Activated CD4-positive, alpha-beta memory T cell treated with anti-CD3 and anti-CD28 coated beads, Interleukin-2, amount 10 ng/mL, durations not matched to agents 7 days and 5 days (primary cell): ENCODE results near the gene IGIP. TPM values are rescaled to one million over a fixed set of nuclear protein-coding genes. Genes with fewer than 3 reads are reported as not detected.

Experiments
- CTCF ChIA-PET: fragments of 350-600 bp; sonication (Branson Sonifier 250); formaldehyde crosslinking; loops from one replicate; lab custom pipeline; 2021; ENCODE audit warnings: antibody characterized with exemption, inconsistent platforms; lab: Charles Lee
- POLR2A ChIA-PET: fragments of 350-600 bp; sonication (Branson Sonifier 250); formaldehyde crosslinking; loops from one replicate; lab custom pipeline; 2021; ENCODE audit warnings: antibody characterized with exemption; lab: Charles Lee
- DNase-seq: peaks from one replicate; pipeline ENCODE4 v3.0.0-alpha.2; 2020
- H3K27ac Mint-ChIP-seq: one replicate; pipeline ENCODE4 v1.8.0; 2021; ENCODE audit warnings: mild to moderate bottlenecking, mixed read lengths
- H3K27me3 Mint-ChIP-seq: one replicate; pipeline ENCODE4 v1.8.0; 2021; ENCODE audit warnings: mixed read lengths
- H3K36me3 Mint-ChIP-seq: one replicate; pipeline ENCODE4 v1.8.0; 2021; ENCODE audit warnings: low read depth, mixed read lengths
- H3K4me1 Mint-ChIP-seq: one replicate; pipeline ENCODE4 v1.8.0; 2021; ENCODE audit warnings: mixed read lengths
- H3K4me3 Mint-ChIP-seq: one replicate; pipeline ENCODE4 v1.8.0; 2021; ENCODE audit warnings: mild to moderate bottlenecking, mixed read lengths
- H3K9me3 Mint-ChIP-seq: one replicate; pipeline ENCODE4 v1.8.0; 2021; ENCODE audit warnings: mixed read lengths
- total RNA-seq, 2 experiments: library from RNA; stranded (reverse); gene quantifications; one replicate each; pipeline ENCODE4 v1.2.3, GENCODE V29; 2021

The IGIP gene
- total RNA-seq = 1 to 10 TPM; 4.8 to 4.9 TPM

DNA sequence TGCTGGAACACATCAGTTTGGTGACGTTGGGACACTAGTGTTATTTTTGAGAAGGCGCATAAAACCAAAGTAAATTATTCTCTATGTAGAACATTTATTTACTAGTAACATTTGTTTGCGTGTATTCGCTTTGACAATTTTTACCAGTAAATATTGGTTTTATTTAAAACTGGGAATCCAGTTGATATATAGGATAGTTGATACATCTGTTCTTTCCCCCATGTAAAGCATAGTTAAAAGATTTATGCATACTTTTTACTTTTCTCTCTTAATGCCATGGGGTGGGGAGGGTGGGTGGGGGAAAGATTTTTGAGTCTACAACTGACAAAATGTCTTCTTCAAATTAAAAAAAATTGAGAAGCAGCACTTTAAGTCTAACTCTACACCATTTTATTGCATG is at the start of gene IGIP:
Gene IGIP, plus strand, starts transcription at position 301 of the 400 bp plus-strand sequence. CDS start 2,540 bp downstream, outside the sequence.
- Mint-ChIP-seq H3K4me1 (peaks cover 12% of the 10 kb centered on the region), H3K9me3 (no peaks in the 10 kb centered on the region), H3K36me3 (no peaks in the 10 kb centered on the region), H3K4me3 (no peak within 1 kb of the TSS), H3K27ac (no peak within 1 kb of the TSS), H3K27me3 (no peaks in the 10 kb centered on the region)
- ChIA-PET POLR2A (interaction anchor here (0.7 kb wide), 1 partner anchor 72 kb away, joined by 4 read pairs; no protein-coding TSS in a partner anchor), CTCF (no interaction called here)
- DNase-seq = no peak

GRCh38 chr5:140076142-140076541 is 49.6 kb upstream of the IGIP start:
- Mint-ChIP-seq H3K4me1 (peaks cover 2% of the 10 kb centered on the region), H3K27me3 (peaks cover 18% of the 10 kb centered on the region), H3K36me3 (no peaks in the 10 kb centered on the region), H3K27ac (no peak overlapping the region), H3K9me3 (no peaks in the 10 kb centered on the region), H3K4me3 (no peak overlapping the region)
- ChIA-PET CTCF (interaction anchor here (1.0 to 5.6 kb wide), 4 partner anchors 38 to 85 kb away, joined by 3 to 76 read pairs (median 20); no protein-coding TSS in a partner anchor), POLR2A (no interaction called here)
- DNase-seq = no peak

- H3K27me3 Mint-ChIP-seq = peaks cover 15% of the 10 kb centered on the region
- H3K36me3 Mint-ChIP-seq = no peaks in the 10 kb centered on the region
- ChIA-PET POLR2A (interaction anchor here (1.0 kb wide), 1 partner anchor 31 kb away, joined by 3 read pairs; no protein-coding TSS in a partner anchor), CTCF (interaction anchor here (5.6 kb wide), 1 partner anchor 67 kb away, joined by 76 read pairs; no protein-coding TSS in a partner anchor)
- H3K4me1 Mint-ChIP-seq = peaks cover 2% of the 10 kb centered on the region
- no peak for DNase-seq
- no peaks in the 10 kb centered on the region for H3K9me3 Mint-ChIP-seq
- H3K4me3 Mint-ChIP-seq = no peak overlapping the region
- H3K27ac Mint-ChIP-seq = no peak overlapping the region
Observed at GRCh38 chr5:140076788-140077187, 48.9 kb upstream of the IGIP start.

DNA sequence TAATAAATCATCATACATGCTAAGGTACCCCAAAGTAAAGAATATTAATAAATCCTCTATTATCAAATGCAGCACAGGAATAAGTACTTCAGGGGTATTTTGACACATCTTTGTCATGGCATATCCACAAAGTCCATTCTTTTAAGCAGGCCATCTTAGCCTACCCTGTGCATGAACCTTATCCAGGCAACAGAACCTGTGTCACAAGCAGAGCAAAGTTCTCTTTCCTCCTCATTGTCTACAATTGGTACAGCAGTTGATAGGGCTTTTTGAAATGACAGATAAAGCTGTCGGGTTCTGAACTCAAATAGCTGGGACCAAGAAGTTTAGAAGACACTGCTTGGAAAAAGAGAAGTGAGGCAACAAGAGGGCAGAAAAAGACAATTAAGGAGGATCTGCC is 42.6 kb upstream of the IGIP start:
- peaks cover 34% of the 10 kb centered on the region for H3K27me3 Mint-ChIP-seq
- DNase-seq = no peak
- H3K9me3 Mint-ChIP-seq = no peaks in the 10 kb centered on the region
- CTCF ChIA-PET = no interaction called here
- H3K4me1 Mint-ChIP-seq = no peaks in the 10 kb centered on the region
- H3K36me3 Mint-ChIP-seq = no peaks in the 10 kb centered on the region
- H3K27ac Mint-ChIP-seq = no peak overlapping the region
- POLR2A ChIA-PET = no interaction called here
- no peak overlapping the region for H3K4me3 Mint-ChIP-seq

DNA sequence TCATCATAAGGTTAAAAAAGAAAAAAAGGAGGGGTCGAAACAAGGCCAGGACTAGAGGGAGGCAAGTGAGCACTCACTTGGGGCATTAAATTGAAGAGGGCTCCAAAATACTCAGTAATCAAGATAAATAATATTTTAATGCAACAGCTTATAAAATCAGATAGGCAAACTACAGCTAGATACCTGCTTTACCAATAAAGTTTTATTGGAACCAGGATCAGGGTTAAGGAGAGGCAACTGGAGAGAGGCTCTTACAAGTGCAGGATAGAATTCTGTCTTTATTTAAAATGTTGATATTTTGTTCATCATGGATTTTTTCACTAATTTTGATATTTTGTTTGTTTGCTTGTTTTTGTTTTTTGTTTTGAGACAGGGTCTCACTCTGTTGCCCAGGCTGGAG is 42.1 kb upstream of the IGIP start:
- Mint-ChIP-seq H3K9me3 (no peaks in the 10 kb centered on the region), H3K36me3 (no peaks in the 10 kb centered on the region), H3K27ac (no peak overlapping the region), H3K4me3 (no peak overlapping the region), H3K27me3 (peaks cover 34% of the 10 kb centered on the region), H3K4me1 (no peaks in the 10 kb centered on the region)
- ChIA-PET POLR2A (no interaction called here), CTCF (no interaction called here)
- DNase-seq = no peak

- no peak for DNase-seq
- Mint-ChIP-seq H3K27ac (no peak overlapping the region), H3K27me3 (peaks cover 34% of the 10 kb centered on the region), H3K4me1 (no peaks in the 10 kb centered on the region), H3K36me3 (peaks cover 4% of the 10 kb centered on the region), H3K9me3 (peaks cover 4% of the 10 kb centered on the region), H3K4me3 (no peak overlapping the region)
- ChIA-PET POLR2A (no interaction called here), CTCF (interaction anchor here (0.6 kb wide), 1 partner anchor 415 kb away, joined by 3 read pairs; no protein-coding TSS in a partner anchor)
Observed at GRCh38 chr5:140084541-140084940, 41.2 kb upstream of the IGIP start.

GRCh38 chr5:140090251-140090650 is 35.5 kb upstream of the IGIP start:
- POLR2A ChIA-PET = no interaction called here
- Mint-ChIP-seq H3K27me3 (peaks cover 28% of the 10 kb centered on the region), H3K4me3 (no peak overlapping the region), H3K36me3 (peaks cover 13% of the 10 kb centered on the region), H3K9me3 (peaks cover 18% of the 10 kb centered on the region), H3K27ac (no peak overlapping the region), H3K4me1 (no peaks in the 10 kb centered on the region)
- no peak for DNase-seq
- CTCF ChIA-PET = no interaction called here

DNA sequence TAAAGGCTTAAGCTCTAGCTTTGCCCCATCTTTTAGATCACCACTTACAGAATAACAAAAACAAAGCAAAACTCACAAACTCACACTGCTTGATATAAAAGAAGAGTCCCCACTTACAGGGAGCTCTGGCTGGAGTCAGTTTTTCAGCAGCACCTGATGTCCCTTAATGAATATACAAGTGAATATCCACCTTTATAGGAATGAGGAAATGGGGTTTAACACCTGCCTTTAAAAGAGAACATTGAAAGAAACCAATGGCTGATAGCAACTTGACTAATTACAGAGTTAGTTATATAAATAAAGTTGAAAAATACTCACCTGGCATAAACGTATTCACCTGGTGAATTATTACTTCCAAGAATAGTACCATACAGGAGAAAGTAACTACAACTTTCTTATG is 32.6 kb upstream of the IGIP start:
- Mint-ChIP-seq H3K27me3 (peaks cover 16% of the 10 kb centered on the region), H3K4me3 (no peak overlapping the region), H3K36me3 (peaks cover 13% of the 10 kb centered on the region), H3K27ac (no peak overlapping the region), H3K4me1 (no peaks in the 10 kb centered on the region), H3K9me3 (peaks cover 18% of the 10 kb centered on the region)
- ChIA-PET CTCF (no interaction called here), POLR2A (no interaction called here)
- no peak for DNase-seq

DNA sequence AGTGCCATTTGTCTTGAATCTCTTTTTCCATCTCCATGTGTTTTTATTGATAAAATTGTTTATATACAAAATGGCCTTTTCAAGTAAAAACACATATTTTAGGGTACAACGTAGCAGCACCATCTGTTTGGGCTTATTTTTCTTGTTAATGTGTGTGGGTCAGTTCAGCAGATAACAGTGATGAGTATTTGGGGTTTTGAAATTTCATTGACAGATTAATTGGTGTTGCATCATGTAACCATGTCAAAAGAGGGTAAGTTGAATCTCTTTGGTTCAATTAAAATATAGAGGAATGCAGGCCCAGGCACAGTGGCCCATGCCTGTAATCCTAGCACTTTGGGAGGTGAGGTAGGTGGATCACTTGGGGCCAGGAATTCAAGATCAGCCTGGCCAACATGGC is 31.9 kb upstream of the IGIP start:
- H3K36me3 Mint-ChIP-seq = peaks cover 13% of the 10 kb centered on the region
- H3K27me3 Mint-ChIP-seq = peaks cover 16% of the 10 kb centered on the region
- CTCF ChIA-PET = interaction anchor here (0.9 to 1.7 kb wide), 3 partner anchors 13 to 52 kb away, joined by 3 to 5 read pairs (median 5); no protein-coding TSS in a partner anchor
- H3K4me3 Mint-ChIP-seq = no peak overlapping the region
- H3K4me1 Mint-ChIP-seq = no peaks in the 10 kb centered on the region
- no peak overlapping the region for H3K27ac Mint-ChIP-seq
- POLR2A ChIA-PET = interaction anchor here (1.4 kb wide), 1 partner anchor 14 kb away, joined by 3 read pairs; no protein-coding TSS in a partner anchor
- H3K9me3 Mint-ChIP-seq = peaks cover 18% of the 10 kb centered on the region
- DNase-seq = no peak

DNA sequence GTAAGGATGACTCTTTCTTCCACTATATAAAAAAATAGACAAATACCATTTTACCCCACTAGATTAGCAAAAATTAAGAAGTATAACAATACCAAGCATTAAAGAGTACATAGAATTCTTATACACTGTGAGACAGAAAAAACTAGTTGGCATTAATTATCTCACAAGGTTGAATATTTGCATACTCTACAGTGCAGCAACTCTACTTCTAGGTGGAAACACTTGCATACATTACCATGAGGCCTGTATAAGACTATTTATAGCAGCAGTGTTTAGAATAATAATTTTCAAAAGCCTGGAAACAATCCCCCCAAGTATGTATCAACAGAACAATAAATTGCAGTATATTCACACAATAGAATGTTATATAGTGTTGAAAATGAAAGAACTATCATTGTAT is 30.8 kb upstream of the IGIP start:
- H3K27me3 Mint-ChIP-seq = peaks cover 18% of the 10 kb centered on the region
- H3K4me1 Mint-ChIP-seq = no peaks in the 10 kb centered on the region
- H3K27ac Mint-ChIP-seq = no peak overlapping the region
- DNase-seq = no peak
- CTCF ChIA-PET = interaction anchor here (0.9 to 1.7 kb wide), 3 partner anchors 14 to 51 kb away, joined by 3 to 5 read pairs (median 5); no protein-coding TSS in a partner anchor
- H3K4me3 Mint-ChIP-seq = no peak overlapping the region
- POLR2A ChIA-PET = interaction anchor here (1.4 kb wide), 1 partner anchor 13 kb away, joined by 3 read pairs; no protein-coding TSS in a partner anchor
- peaks cover 8% of the 10 kb centered on the region for H3K36me3 Mint-ChIP-seq
- peaks cover 12% of the 10 kb centered on the region for H3K9me3 Mint-ChIP-seq

- no peak overlapping the region for H3K4me3 Mint-ChIP-seq
- H3K36me3 Mint-ChIP-seq = peaks cover 3% of the 10 kb centered on the region
- H3K4me1 Mint-ChIP-seq = peaks cover 2% of the 10 kb centered on the region
- H3K27ac Mint-ChIP-seq = no peak overlapping the region
- H3K27me3 Mint-ChIP-seq = peaks cover 31% of the 10 kb centered on the region
- no peak for DNase-seq
- no peaks in the 10 kb centered on the region for H3K9me3 Mint-ChIP-seq
- POLR2A ChIA-PET = no interaction called here
- CTCF ChIA-PET = interaction anchor here (1.4 kb wide), 1 partner anchor 42 kb away, joined by 3 read pairs; no protein-coding TSS in a partner anchor
Observed at GRCh38 chr5:140101179-140101578, 24.6 kb upstream of the IGIP start.

DNA sequence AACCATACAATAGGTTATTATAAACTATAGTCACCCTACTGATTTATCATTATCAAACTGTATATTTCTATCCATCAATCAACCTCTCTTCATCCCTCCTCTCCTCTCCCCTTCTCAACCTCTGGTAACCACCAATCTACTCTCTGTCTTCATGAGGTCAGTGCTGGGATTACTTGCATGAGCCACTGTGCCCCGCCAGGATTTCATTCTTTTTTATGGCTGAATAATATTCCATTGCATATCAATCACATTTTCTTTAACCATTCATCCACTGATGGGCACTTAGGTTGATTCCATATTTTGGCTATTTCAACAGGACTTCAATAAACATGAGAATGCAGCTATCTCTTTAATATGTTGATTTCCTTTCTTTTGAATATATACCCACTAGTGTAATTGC is 22.6 kb upstream of the IGIP start:
- Mint-ChIP-seq H3K9me3 (no peaks in the 10 kb centered on the region), H3K27ac (no peak overlapping the region), H3K4me3 (no peak overlapping the region), H3K27me3 (peaks cover 32% of the 10 kb centered on the region), H3K4me1 (peaks cover 13% of the 10 kb centered on the region), H3K36me3 (peaks cover 3% of the 10 kb centered on the region)
- ChIA-PET POLR2A (no interaction called here), CTCF (interaction anchor here (1.6 to 5.2 kb wide), 2 partner anchors 15 to 42 kb away, joined by 4 to 44 read pairs; no protein-coding TSS in a partner anchor)
- no peak for DNase-seq

- peaks cover 32% of the 10 kb centered on the region for H3K27me3 Mint-ChIP-seq
- DNase-seq = no peak
- peaks cover 19% of the 10 kb centered on the region for H3K4me1 Mint-ChIP-seq
- peaks cover 3% of the 10 kb centered on the region for H3K36me3 Mint-ChIP-seq
- ChIA-PET POLR2A (no interaction called here), CTCF (interaction anchor here (1.0 to 5.2 kb wide), 2 partner anchors 41 to 135 kb away, joined by 3 to 44 read pairs; no protein-coding TSS in a partner anchor)
- no peaks in the 10 kb centered on the region for H3K9me3 Mint-ChIP-seq
- no peak overlapping the region for H3K4me3 Mint-ChIP-seq
- H3K27ac Mint-ChIP-seq = no peak overlapping the region
Observed at GRCh38 chr5:140104100-140104499, 21.6 kb upstream of the IGIP start.
